ENCODE results near the gene KLHL4. TPM values are rescaled to one million over a fixed set of nuclear protein-coding genes. Genes with fewer than 3 reads are reported as not detected.
A peak's percentile ranks its signal among the peaks of the same experiment; 100 is the strongest.

The KLHL4 gene
- total RNA-seq, 1 donor from 2014 or later = 16.4 TPM

GRCh38 chrX:87515836-87516235 is 1.8 kb upstream of the KLHL4 start:
- Mint-ChIP-seq H3K36me3 (ENCODE audit: low read depth, unreplicated experiment) (no peaks in the 10 kb centered on the region), H3K27ac (ENCODE audit: unreplicated experiment) (no peak overlapping the region), H3K9me3 (ENCODE audit: unreplicated experiment) (no peaks in the 10 kb centered on the region), H3K27me3 (ENCODE audit: low read depth, unreplicated experiment) (no peaks in the 10 kb centered on the region), H3K4me1 (ENCODE audit: low read depth, unreplicated experiment) (peaks cover 3% of the 10 kb centered on the region), H3K4me3 (ENCODE audit: unreplicated experiment) (no peak overlapping the region)
- Histone ChIP-seq H3K9me3 (ENCODE audit: insufficient read depth, low read depth, low read length) (no peaks in the 10 kb centered on the region), H3K4me1 (ENCODE audit: insufficient read depth, low read length) (peaks cover 5% of the 10 kb centered on the region), H3K79me2 (ENCODE audit: insufficient read depth, low read length) (peaks cover 22% of the 10 kb centered on the region), H3K27me3 (ENCODE audit: insufficient read depth, low read length) (no peaks in the 10 kb centered on the region), H3K4me2 (ENCODE audit: low read length) (no peak overlapping the region), H3K27ac (ENCODE audit: low read depth, low read length) (no peak overlapping the region), H4K20me1 (ENCODE audit: insufficient read depth, low read length) (no peaks in the 10 kb centered on the region), H3K4me3 (ENCODE audit: insufficient read depth, low read depth, low read length) (no peak overlapping the region), H3K9ac (ENCODE audit: low read length) (no peak overlapping the region), H3K36me3 (ENCODE audit: insufficient read depth, low read length) (no peaks in the 10 kb centered on the region), H2AFZ (ENCODE audit: low read depth, low read length) (no peak overlapping the region)
- peak; percentile 37 for FAIRE-seq
- DNase-seq (ENCODE audit: low read depth) = no peak
- TF ChIP-seq, protein P1, sequence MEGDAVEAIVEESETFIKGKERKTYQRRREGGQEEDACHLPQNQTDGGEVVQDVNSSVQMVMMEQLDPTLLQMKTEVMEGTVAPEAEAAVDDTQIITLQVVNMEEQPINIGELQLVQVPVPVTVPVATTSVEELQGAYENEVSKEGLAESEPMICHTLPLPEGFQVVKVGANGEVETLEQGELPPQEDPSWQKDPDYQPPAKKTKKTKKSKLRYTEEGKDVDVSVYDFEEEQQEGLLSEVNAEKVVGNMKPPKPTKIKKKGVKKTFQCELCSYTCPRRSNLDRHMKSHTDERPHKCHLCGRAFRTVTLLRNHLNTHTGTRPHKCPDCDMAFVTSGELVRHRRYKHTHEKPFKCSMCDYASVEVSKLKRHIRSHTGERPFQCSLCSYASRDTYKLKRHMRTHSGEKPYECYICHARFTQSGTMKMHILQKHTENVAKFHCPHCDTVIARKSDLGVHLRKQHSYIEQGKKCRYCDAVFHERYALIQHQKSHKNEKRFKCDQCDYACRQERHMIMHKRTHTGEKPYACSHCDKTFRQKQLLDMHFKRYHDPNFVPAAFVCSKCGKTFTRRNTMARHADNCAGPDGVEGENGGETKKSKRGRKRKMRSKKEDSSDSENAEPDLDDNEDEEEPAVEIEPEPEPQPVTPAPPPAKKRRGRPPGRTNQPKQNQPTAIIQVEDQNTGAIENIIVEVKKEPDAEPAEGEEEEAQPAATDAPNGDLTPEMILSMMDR (IDR thresholded peaks at IDR 0.05; ENCODE audit: insufficient read depth, low read depth, low read length) = no peak
- no peak for TF ChIP-seq EZH2 (IDR thresholded peaks at IDR 0.05; ENCODE audit: insufficient read depth, low read length)

GRCh38 chrX:87516717-87517121 is 883 bp upstream of the KLHL4 start:
- no peaks in the 10 kb centered on the region for H4K20me1 ChIP-seq (ENCODE audit: insufficient read depth, low read length)
- DNase-seq (ENCODE audit: low read depth) (peak; percentile 91), FAIRE-seq (peak; percentile 84)
- no peaks in the 10 kb centered on the region for H3K27me3 ChIP-seq (ENCODE audit: insufficient read depth, low read length)
- no peaks in the 10 kb centered on the region for H3K36me3 Mint-ChIP-seq (ENCODE audit: low read depth, unreplicated experiment)
- H3K27ac ChIP-seq (ENCODE audit: low read depth, low read length) = peak overlapping the region; percentile 88
- no peaks in the 10 kb centered on the region for H3K9me3 ChIP-seq (ENCODE audit: insufficient read depth, low read depth, low read length)
- TF ChIP-seq, protein P1 (IDR thresholded peaks at IDR 0.05; ENCODE audit: insufficient read depth, low read depth, low read length) = no peak
- H3K4me3 ChIP-seq (ENCODE audit: insufficient read depth, low read depth, low read length) = no peak overlapping the region
- H3K27me3 Mint-ChIP-seq (ENCODE audit: low read depth, unreplicated experiment) = no peaks in the 10 kb centered on the region
- peak overlapping the region; percentile 92 for H3K4me2 ChIP-seq (ENCODE audit: low read length)
- H3K9ac ChIP-seq (ENCODE audit: low read length) = peak overlapping the region; percentile 91
- peak overlapping the region; percentile 92 for H3K27ac Mint-ChIP-seq (ENCODE audit: unreplicated experiment)
- peaks cover 31% of the 10 kb centered on the region for H3K79me2 ChIP-seq (ENCODE audit: insufficient read depth, low read length)
- H3K4me1 Mint-ChIP-seq (ENCODE audit: low read depth, unreplicated experiment) = peaks cover 3% of the 10 kb centered on the region
- no peaks in the 10 kb centered on the region for H3K9me3 Mint-ChIP-seq (ENCODE audit: unreplicated experiment)
- H3K36me3 ChIP-seq (ENCODE audit: insufficient read depth, low read length) = no peaks in the 10 kb centered on the region
- H3K4me1 ChIP-seq (ENCODE audit: insufficient read depth, low read length) = peaks cover 5% of the 10 kb centered on the region
- H2AFZ ChIP-seq (ENCODE audit: low read depth, low read length) = no peak overlapping the region
- H3K4me3 Mint-ChIP-seq (ENCODE audit: unreplicated experiment) = no peak overlapping the region

GRCh38 chrX:87518504-87518903 is 902 bp downstream of the KLHL4 start:
- Histone ChIP-seq H2AFZ (ENCODE audit: low read depth, low read length) (no peak overlapping the region), H4K20me1 (ENCODE audit: insufficient read depth, low read length) (no peaks in the 10 kb centered on the region), H3K79me2 (ENCODE audit: insufficient read depth, low read length) (peaks cover 47% of the 10 kb centered on the region), H3K27ac (ENCODE audit: low read depth, low read length) (peak overlapping the region; percentile 88), H3K9ac (ENCODE audit: low read length) (peak overlapping the region; percentile 91), H3K36me3 (ENCODE audit: insufficient read depth, low read length) (no peaks in the 10 kb centered on the region), H3K4me3 (ENCODE audit: insufficient read depth, low read depth, low read length) (peak overlapping the region; percentile 86), H3K9me3 (ENCODE audit: insufficient read depth, low read depth, low read length) (no peaks in the 10 kb centered on the region), H3K4me1 (ENCODE audit: insufficient read depth, low read length) (peaks cover 9% of the 10 kb centered on the region), H3K4me2 (ENCODE audit: low read length) (peak overlapping the region; percentile 92), H3K27me3 (ENCODE audit: insufficient read depth, low read length) (no peaks in the 10 kb centered on the region)
- no peaks in the 10 kb centered on the region for H3K36me3 Mint-ChIP-seq (ENCODE audit: low read depth, unreplicated experiment)
- peak overlapping the region; percentile 93 for H3K4me3 Mint-ChIP-seq (ENCODE audit: unreplicated experiment)
- DNase-seq (ENCODE audit: low read depth) (peak; percentile 20), FAIRE-seq (peak; percentile 82)
- H3K4me1 Mint-ChIP-seq (ENCODE audit: low read depth, unreplicated experiment) = peaks cover 3% of the 10 kb centered on the region
- H3K9me3 Mint-ChIP-seq (ENCODE audit: unreplicated experiment) = no peaks in the 10 kb centered on the region
- H3K27me3 Mint-ChIP-seq (ENCODE audit: low read depth, unreplicated experiment) = no peaks in the 10 kb centered on the region
- peak overlapping the region; percentile 17 for H3K27ac Mint-ChIP-seq (ENCODE audit: unreplicated experiment)
- TF ChIP-seq, protein P1 (IDR thresholded peaks at IDR 0.05; ENCODE audit: insufficient read depth, low read depth, low read length) = no peak
- no peak for TF ChIP-seq EZH2 (IDR thresholded peaks at IDR 0.05; ENCODE audit: insufficient read depth, low read length)

Measured in astrocyte (in vitro differentiated cells and primary cell).